NOMO-1 treated with DMSO at 0.1 percent for 48 hours (cell line): ENCODE measurements around the gene GNB3.
"Not testable (repeated sequence)": the region's sequence is repeated elsewhere in the genome, so short reads cannot be mapped to it uniquely, and the experiment has no call there.

Experiments
- DNase-seq: peaks from one replicate; lab custom pipeline; 2025; ENCODE audit not compliant: unreplicated experiment; lab: John Stamatoyannopoulos, UW

The GNB3 gene

GRCh38 chr12:6874015-6874368, 33.3 kb downstream of the GNB3 start:
- DNase-seq, result not testable (repeated sequence)

- DNase-seq, result not testable (repeated sequence)
These were observed 39.1 kb downstream of the GNB3 start for GRCh38 chr12:6879824-6880223.

- DNase-seq, result no peak
These were observed 42.5 kb downstream of the GNB3 start for GRCh38 chr12:6883252-6883651.

- DNase-seq, result no peak
These were observed 43.0 kb downstream of the GNB3 start for GRCh38 chr12:6883683-6884082.

- no peak for DNase-seq
These were observed 43.8 kb downstream of the GNB3 start for GRCh38 chr12:6884539-6884938.

- not testable (repeated sequence) for DNase-seq
These were observed 45.7 kb downstream of the GNB3 start for GRCh38 chr12:6886206-6886999.

GRCh38 chr12:6887460-6887859, 46.7 kb downstream of the GNB3 start:
- peak; percentile 80 for DNase-seq

GRCh38 chr12:6888360-6888759, 47.6 kb downstream of the GNB3 start:
- DNase-seq, result no peak

- DNase-seq, result not testable (repeated sequence)
These were observed 48.1 kb downstream of the GNB3 start for GRCh38 chr12:6888794-6889193.

GRCh38 chr12:6889775-6890573, 49.2 kb downstream of the GNB3 start:
- not testable (repeated sequence) for DNase-seq

- peak; percentile 98 for DNase-seq
These were observed 50.3 kb downstream of the GNB3 start for GRCh38 chr12:6890789-6891645.

GRCh38 chr12:6891646-6892001, 50.9 kb downstream of the GNB3 start:
- DNase-seq, result no peak

GRCh38 chr12:6892683-6893082, 52.0 kb downstream of the GNB3 start:
- not testable (repeated sequence) for DNase-seq

GRCh38 chr12:6894321-6894720, 53.6 kb downstream of the GNB3 start:
- no peak for DNase-seq
